IPS DF 6.9 (cell line): ENCODE results near the gene PSMG1.

ENCODE experiments used
- DNase-seq: peaks from one replicate; pipeline ENCODE4 v3.0.0-alpha.2; 2013; ENCODE audit warnings: low read depth, low spot score
- H3K27ac ChIP-seq: one replicate; pipeline ENCODE4 v1.5.1; 2013; ENCODE audit warnings: low read length, control low read depth
- H3K27me3 ChIP-seq: 2 replicates; pipeline ENCODE4 v1.6.1; 2013; ENCODE audit warnings: mild to moderate bottlenecking, low read length; ENCODE audit not compliant: control insufficient read depth, insufficient read depth
- H3K36me3 ChIP-seq: 2 replicates; pipeline ENCODE4 v1.6.1; 2013; ENCODE audit warnings: low read length; ENCODE audit not compliant: control insufficient read depth, insufficient read depth
- H3K4me1 ChIP-seq: 2 replicates; pipeline ENCODE4 v1.6.1; 2013; ENCODE audit warnings: low read length; ENCODE audit not compliant: control insufficient read depth, insufficient read depth
- H3K4me3 ChIP-seq: 2 replicates; pipeline ENCODE4 v1.5.1; 2013; ENCODE audit warnings: mild to moderate bottlenecking, low read length
- H3K9me3 ChIP-seq: 2 replicates; pipeline ENCODE4 v1.6.1; 2013; ENCODE audit warnings: low read length, inconsistent platforms; ENCODE audit not compliant: control insufficient read depth, insufficient read depth
- WGBS: extraction: QIAGEN DNeasy Blood & Tissue Kit; methylation state at CpG from one replicate; pipeline ENCODE4 v1.1.7; 2013; ENCODE audit warnings: mixed read lengths, missing lambda C conversion rate; ENCODE audit not compliant: insufficient read length, insufficient coverage; 5-methylcytosine and 5-hydroxymethylcytosine counted together

Gene PSMG1

DNA sequence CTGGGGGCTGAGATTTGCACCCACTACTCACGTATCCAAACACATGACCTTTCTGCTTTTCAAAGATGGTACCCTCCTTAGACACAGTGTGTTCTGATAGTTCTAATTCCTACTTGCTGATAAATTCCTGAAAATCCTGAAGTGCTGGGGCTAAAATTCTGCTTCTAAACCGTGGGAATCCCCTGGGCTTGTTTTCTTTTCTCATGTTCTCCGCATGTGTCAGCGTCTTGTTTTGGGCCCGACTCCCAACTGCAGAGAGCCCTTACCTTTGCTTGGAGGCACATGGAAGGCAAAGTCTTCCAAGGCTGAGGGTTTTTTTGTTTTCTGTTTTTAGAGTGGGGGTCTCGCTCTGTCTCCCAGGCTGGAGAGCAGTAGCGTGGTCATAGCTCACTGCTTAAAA is 27.2 kb downstream of the PSMG1 start:
- Histone ChIP-seq H3K36me3 (no peaks in the 10 kb centered on the region), H3K9me3 (no peaks in the 10 kb centered on the region), H3K27me3 (no peaks in the 10 kb centered on the region), H3K27ac (no peak overlapping the region), H3K4me1 (no peaks in the 10 kb centered on the region), H3K4me3 (no peak overlapping the region)
- DNase-seq: no peak
- no CpG with 5 or more reads among the region's 7 CpGs for WGBS

DNA sequence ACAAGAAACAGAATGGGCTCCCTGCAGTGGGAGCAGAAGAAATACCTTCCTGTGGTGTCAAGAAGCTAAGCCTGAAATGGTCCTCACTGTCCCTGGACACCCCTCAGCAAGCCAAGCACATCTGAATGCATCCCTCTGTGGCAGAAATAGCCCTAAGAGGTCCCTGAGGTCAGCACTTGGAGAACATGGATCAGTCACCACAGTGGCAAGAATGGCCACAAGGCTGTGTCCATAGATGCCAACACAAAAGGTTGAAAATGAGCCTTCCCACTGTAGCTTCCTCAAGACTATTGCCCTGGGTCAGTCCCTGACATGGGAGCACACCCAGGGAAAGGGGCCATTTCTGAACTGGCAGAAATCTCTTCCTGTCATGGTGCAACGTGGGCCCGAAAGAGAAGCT is 27.7 kb downstream of the PSMG1 start:
- no peak for DNase-seq
- Histone ChIP-seq H3K36me3 (no peaks in the 10 kb centered on the region), H3K4me3 (no peak overlapping the region), H3K9me3 (no peaks in the 10 kb centered on the region), H3K4me1 (no peaks in the 10 kb centered on the region), H3K27ac (no peak overlapping the region), H3K27me3 (no peaks in the 10 kb centered on the region)
- WGBS: no CpG with 5 or more reads among the region's 2 CpGs

DNA sequence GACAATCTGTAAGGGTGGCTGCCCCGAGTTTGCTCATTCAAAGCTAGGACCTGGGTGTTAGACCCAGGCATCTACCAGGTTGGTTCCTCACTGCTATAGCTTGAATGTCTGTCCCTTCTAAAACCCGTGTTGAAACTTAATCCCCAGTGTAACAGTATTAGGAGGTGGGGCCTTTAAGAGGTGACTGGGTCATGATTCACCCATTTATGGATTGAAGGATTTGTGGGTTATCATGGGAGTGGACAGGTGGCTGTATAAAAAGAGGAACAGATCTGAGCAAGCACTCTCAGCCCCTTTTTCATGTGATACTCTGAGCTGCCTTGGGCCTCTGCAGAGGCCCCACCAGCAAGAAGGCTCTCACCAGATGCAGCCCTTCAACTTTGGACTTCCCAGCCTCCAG is 29.4 kb downstream of the PSMG1 start:
- H3K27ac ChIP-seq: no peak overlapping the region
- no peaks in the 10 kb centered on the region for H3K27me3 ChIP-seq
- H3K4me3 ChIP-seq: no peak overlapping the region
- DNase-seq: no peak
- H3K36me3 ChIP-seq: no peaks in the 10 kb centered on the region
- no peaks in the 10 kb centered on the region for H3K4me1 ChIP-seq
- no peaks in the 10 kb centered on the region for H3K9me3 ChIP-seq
- no CpG with 5 or more reads among the region's 2 CpGs for WGBS

DNA sequence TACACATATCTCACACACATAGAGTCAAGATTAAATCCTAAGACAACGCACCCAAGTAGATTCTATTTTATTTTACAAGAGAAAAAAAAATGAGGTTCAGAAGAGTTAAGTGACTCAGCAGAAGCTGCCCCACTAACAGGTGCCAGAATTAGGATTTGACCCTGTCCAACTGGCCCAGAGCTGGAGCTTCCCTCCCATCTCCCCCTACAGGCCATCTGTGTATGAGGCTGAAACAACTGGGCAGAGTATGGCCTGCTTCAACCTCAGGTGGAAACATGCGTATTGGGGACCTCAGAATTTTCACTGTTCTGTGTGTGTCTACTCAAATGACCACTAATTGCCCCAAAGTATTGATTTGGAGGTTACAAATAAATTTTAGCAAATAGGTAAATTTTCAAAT is 29.9 kb downstream of the PSMG1 start:
- whole genome bisulfite sequencing: no CpG with 5 or more reads among the region's 2 CpGs
- H3K27me3 ChIP-seq: no peaks in the 10 kb centered on the region
- no peak overlapping the region for H3K27ac ChIP-seq
- no peak overlapping the region for H3K4me3 ChIP-seq
- no peaks in the 10 kb centered on the region for H3K4me1 ChIP-seq
- DNase-seq: peak; percentile 7
- no peaks in the 10 kb centered on the region for H3K36me3 ChIP-seq
- no peaks in the 10 kb centered on the region for H3K9me3 ChIP-seq

DNA sequence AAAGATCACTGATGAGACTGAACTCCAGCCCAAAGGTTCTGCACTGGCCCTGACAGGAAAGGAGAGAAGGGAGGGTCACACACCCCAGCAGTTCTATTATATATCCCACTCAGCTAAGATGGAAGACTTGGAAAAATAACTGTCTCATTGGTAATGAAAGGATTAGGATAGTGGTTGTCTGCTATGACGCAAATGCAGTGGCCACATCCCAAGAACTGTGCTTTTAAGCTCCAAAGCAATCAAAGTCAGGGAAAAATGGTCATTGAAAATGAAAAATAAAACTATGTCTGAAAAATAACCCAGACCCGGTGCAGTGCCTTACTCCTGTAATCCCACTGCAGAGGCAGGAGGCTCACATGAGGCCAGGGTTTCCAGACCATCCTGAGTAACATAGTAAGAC is 31.0 kb downstream of the PSMG1 start:
- Histone ChIP-seq H3K4me1 (no peaks in the 10 kb centered on the region), H3K27me3 (no peaks in the 10 kb centered on the region), H3K27ac (no peak overlapping the region), H3K4me3 (no peak overlapping the region), H3K36me3 (no peaks in the 10 kb centered on the region), H3K9me3 (no peaks in the 10 kb centered on the region)
- no CpG with 5 or more reads among the region's 2 CpGs for WGBS
- DNase-seq: no peak

DNA sequence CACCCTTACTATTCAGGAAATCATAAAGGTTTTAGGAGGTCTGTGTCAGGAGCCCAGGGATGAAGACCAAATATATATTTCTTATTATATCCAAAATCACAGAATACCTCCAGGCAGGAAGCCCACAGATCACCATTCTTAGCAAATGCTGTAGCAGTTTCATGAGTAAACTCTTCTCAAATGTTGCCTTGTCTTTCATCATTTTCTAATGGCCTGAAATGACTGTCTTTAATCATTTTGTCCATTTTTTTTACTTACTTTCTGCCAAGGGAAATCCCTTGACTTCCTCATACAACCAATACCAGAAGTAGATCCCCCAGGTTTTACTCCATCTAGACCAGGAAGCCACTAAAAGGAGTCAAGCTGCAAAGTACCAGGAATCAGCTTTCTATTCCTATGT is 32.4 kb downstream of the PSMG1 start:
- H3K27me3 ChIP-seq: no peaks in the 10 kb centered on the region
- no peak overlapping the region for H3K27ac ChIP-seq
- DNase-seq: no peak
- H3K4me1 ChIP-seq: no peaks in the 10 kb centered on the region
- H3K4me3 ChIP-seq: no peak overlapping the region
- no peaks in the 10 kb centered on the region for H3K36me3 ChIP-seq
- H3K9me3 ChIP-seq: no peaks in the 10 kb centered on the region

DNA sequence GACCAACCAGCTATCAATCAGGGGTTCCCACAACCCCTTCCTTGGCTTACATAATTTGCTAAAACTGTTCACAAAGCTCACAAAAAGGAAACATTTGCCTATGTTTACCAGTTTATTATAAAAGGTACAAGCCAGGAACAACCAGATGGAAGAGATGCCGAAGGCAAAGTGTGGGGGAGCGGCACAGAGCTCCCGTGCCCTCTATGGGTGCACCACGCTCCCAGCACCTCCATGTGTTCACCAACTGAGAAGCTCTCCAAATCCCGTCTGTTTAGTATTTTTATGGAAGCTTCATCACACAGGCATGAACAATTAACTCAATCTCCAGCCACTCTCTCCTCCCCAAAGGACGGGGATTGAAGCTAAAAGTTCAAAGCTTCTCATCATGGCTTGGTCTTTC is 32.9 kb downstream of the PSMG1 start:
- Histone ChIP-seq H3K27ac (no peak overlapping the region), H3K36me3 (no peaks in the 10 kb centered on the region), H3K27me3 (no peaks in the 10 kb centered on the region), H3K9me3 (no peaks in the 10 kb centered on the region), H3K4me3 (no peak overlapping the region), H3K4me1 (no peaks in the 10 kb centered on the region)
- no peak for DNase-seq
- WGBS: no CpG with 5 or more reads among the region's 6 CpGs

DNA sequence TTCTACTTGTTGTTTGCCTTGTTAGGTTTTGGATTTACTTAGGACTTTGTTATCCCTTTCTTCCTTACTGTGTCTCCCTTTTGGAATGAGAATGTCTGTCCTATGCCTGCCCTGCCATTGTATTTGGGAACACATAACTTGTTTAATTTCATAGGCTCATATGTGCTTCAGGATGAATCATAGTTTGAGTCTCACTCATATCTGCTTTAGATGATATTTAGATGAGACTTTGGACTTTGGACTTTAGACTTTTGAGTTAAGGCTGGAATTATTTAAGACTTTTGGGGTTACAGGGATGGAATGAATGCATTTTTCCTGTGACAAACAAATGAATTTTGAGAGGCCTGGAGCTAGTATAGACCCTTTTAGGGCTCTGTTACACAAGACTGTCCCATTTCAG is 33.4 kb downstream of the PSMG1 start:
- H3K4me3 ChIP-seq: no peak overlapping the region
- H3K9me3 ChIP-seq: no peaks in the 10 kb centered on the region
- H3K36me3 ChIP-seq: no peaks in the 10 kb centered on the region
- no peaks in the 10 kb centered on the region for H3K27me3 ChIP-seq
- no peak for DNase-seq
- no peaks in the 10 kb centered on the region for H3K4me1 ChIP-seq
- H3K27ac ChIP-seq: no peak overlapping the region

DNA sequence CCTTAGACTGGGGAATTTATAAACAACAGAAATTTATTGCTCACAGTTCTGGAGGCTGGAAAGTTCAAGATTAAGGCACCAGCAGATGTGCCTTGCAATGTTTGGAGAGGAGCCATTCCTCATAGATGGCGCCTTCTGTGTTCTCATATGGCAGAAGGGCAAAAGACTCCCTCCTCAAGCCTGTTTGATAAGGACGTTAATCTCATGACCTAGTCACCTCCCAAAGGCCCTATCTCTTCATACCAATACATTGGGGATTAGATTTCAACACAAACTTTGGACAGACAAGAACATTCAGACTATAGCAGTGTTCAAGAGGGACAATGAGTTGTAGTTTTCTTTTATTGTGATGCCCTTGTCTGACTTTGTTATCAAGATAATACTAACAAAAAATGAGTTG is 34.3 kb downstream of the PSMG1 start:
- WGBS: no CpG with 5 or more reads among the region's 2 CpGs
- no peak for DNase-seq

DNA sequence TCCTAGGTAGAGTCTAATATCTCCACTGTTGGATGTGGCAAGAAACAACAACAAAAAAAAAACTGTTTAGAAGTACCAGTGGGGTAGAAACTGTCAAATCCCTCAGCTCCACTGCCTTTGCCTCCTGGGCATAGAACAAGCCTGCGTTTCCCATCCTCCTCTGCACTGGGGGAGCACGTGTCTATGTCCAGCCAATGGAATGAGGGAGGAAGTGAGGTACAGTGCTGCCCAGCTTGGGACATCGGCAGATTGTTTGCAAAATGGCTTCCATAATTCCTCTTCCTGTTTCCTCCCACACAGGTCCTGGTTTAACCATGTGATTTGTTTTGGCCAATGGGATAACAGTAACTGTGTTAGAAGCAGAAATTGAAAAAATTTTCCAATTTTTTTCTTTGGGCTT is 39.1 kb downstream of the PSMG1 start:
- H3K27ac ChIP-seq: no peak overlapping the region
- no peak overlapping the region for H3K4me3 ChIP-seq
- no peaks in the 10 kb centered on the region for H3K9me3 ChIP-seq
- no peaks in the 10 kb centered on the region for H3K4me1 ChIP-seq
- no peaks in the 10 kb centered on the region for H3K27me3 ChIP-seq
- no CpG with 5 or more reads among the region's 3 CpGs for WGBS
- no peak for DNase-seq
- no peaks in the 10 kb centered on the region for H3K36me3 ChIP-seq

More for the DNA sequence above, 34.3 kb downstream of the PSMG1 start:
- H3K36me3 ChIP-seq: no peaks in the 10 kb centered on the region
- no peaks in the 10 kb centered on the region for H3K9me3 ChIP-seq
- H3K27ac ChIP-seq: no peak overlapping the region
- no peaks in the 10 kb centered on the region for H3K4me1 ChIP-seq
- no peaks in the 10 kb centered on the region for H3K27me3 ChIP-seq
- no peak overlapping the region for H3K4me3 ChIP-seq

DNA sequence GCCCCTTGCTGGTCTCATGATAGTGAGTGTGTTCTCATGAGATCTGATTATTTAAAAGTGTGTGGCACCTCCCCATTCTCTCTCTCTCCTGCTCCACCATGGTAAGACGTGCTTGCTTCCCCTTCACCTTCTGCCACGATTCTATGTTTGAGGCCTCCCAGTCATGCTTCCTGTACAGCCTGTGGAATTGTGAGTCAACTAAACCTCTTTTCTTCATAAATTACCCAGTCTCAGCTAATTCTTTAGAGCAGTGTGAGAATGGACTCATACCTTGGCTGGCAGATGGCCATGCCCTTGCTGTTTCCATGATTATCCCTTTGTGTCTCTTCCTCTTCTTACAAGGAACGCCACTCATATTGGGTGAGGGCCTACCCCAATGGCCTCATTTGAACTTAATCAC is 40.3 kb downstream of the PSMG1 start:
- H3K4me3 ChIP-seq: no peak overlapping the region
- no peak for DNase-seq
- no peaks in the 10 kb centered on the region for H3K27me3 ChIP-seq
- no peaks in the 10 kb centered on the region for H3K9me3 ChIP-seq
- H3K36me3 ChIP-seq: no peaks in the 10 kb centered on the region
- H3K27ac ChIP-seq: no peak overlapping the region
- no CpG with 5 or more reads among the region's 3 CpGs for WGBS
- no peaks in the 10 kb centered on the region for H3K4me1 ChIP-seq
